Endothelial cell of hepatic sinusoid (primary cell): Measurements from ENCODE around the gene PDLIM1.

Source experiments
- in situ Hi-C: cut with HindIII; loops from 2 replicates; pipeline ENCODE4 v1.10.0; 2017; ENCODE audit warnings: low sequenced_read_pairs

The PDLIM1 gene

DNA sequence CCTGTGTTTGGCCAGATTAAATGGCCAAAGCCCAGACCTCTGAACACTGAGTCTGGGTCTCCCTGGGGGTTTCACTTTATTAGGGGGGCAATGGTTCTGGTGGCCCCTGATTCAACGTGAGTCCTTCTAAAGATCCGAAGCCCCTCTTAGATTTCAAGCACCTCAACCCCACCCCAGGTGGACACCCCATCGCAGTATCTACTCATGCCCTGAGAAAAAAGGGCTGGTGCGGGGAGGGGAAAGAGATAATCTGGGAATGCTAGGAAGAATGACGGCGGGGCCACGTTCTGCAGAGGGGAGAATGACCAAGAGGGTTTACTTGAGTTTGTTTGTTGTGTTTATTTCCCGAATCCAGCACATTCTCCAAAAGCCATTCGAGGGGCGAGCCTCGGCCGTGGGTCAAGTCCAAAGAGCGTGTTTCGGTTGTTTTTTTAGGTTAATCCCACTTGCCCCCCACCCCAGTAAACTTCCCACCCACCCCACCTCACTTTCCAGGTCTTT is 832 bp downstream of the PDLIM1 start:
- in situ Hi-C loops: no loop called here

DNA sequence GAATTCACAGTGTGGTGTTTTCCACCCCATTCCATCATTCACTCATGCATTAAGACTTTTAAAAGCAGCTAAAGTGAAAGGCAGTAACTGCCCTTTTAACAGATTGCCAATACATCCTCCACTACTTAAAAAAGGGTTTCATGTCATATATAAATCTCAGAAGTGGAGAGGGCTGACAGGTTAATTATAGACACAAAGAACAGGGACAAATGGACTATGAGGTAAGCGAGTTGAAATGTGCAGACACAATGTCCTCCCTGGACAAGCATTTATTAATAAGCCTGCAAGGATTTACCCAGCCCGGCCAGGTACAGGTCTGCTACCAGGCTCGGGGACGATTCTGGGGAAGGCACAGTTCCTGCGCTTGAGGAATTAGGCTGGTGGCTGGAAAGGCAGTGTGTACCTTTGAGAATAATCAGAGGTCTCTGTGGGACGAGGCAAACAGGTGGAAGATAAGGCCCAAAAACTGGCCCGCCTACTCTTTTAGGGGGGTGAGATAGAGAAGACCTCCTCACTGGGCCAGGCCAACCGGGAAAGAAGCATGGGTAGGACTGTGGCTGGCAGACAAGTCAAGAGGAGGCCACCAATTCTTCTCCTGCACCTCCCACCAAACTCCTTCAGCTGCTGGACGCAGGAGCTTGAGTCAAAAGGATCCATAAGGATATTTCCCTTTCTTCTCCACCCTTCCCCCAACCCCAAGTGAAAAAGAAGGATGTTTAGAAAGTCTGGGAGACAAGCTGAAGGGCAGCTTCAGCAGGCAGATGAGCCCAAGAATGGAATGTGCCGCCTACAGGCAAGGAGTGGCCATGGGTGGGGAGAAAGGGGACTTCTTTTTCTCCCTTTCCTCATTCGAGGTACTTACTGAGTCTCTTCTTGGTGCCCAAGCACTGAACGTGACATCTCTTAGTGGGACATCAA is 1.5 kb downstream of the PDLIM1 start:
- in situ Hi-C loops: no loop called here

DNA sequence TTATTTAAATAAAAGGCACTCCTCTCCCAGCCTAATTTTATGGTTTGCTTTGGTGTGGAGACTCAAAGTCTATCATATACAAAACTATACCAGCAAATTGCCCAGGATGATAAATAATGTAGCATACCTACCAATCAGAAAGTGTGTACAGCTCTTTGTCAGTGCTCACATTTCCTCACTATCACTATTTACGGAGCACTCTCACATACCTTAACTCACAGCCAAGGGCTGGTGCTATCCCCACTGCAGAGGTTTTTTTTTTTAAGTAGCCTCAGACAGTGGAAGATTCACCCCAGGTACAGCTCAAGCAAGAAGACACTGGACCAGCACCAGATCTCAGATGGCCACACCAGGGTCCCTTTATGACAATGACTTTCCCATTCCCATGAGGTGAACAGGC is 2.5 kb downstream of the PDLIM1 start:
- in situ Hi-C loops: no loop called here

DNA sequence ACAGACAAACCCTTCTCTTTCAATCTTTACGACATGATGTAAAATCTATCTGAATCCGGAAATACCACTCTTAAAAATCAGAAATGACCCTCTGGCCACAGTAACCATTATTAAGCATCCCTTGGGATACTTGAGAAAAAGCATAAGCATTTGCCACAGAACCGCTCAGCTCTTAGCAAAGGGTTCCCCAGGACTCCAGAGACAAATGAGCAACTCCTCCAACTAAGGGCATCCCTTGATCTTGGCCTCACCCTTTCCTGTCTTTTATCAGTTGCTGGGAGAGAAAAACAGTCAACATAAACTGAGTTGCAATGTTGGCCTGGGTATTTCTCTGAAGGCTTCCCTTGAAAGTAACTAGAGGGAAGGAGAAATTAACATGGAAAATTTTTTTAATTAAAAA is 3.5 kb downstream of the PDLIM1 start:
- in situ Hi-C loops: no loop called here

DNA sequence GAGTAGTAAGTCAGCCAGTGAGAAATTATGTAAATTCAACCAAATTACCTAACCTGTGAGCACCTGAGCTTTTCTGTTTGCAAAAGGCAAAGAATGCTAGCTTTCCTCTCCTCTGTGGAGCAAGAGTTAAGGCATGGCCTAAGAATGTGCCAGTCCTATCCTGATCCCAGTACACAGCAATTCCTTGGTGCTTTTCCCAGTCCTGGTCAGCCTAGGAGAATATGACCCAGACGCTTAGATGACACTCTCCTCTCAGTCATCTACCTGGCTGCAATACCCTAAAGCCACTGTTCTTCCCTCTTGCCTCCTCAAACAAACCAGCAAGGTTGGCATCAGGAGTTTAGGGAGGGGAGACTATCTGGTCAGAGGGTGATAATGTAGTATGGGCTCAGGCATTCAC is 4.1 kb downstream of the PDLIM1 start:
- in situ Hi-C loops: no loop called here

DNA sequence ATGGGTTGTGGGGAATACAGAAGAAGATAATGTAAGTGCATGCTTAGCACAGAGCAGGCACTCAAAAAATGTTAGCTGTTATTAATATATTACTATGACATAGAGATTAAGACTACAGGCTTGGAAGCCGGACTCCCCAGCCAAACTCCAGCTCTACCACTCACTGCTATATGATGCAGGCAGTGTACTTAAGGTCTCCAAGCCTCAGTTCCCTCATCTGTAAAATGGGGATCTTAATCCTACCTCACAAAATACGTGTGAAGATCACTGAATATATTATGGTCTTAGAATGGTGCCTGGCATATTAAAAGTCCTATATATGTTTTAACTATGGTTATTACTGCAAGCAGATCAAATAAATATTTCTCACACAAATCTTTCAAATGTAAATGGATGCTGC is 5.2 kb downstream of the PDLIM1 start:
- in situ Hi-C loops: no loop called here

DNA sequence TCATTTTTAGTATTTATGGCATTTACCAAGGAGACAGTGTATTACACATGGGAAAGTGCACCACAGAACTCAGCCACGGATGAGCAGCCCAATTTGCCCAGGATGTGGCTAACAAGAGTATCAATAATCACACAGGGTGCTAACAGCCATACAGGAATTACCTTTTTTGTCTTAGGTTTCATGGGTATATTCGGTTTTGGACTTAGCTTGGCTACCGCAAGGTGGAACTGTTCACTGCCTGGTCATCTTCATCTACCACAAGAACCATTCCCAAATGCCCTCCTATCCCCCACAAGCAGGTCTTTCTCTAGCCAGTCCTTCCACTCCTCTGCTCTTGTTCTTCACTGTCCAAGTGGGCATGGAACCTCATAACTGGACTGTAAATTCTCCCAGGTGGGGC is 6.0 kb downstream of the PDLIM1 start:
- in situ Hi-C loops: no loop called here

DNA sequence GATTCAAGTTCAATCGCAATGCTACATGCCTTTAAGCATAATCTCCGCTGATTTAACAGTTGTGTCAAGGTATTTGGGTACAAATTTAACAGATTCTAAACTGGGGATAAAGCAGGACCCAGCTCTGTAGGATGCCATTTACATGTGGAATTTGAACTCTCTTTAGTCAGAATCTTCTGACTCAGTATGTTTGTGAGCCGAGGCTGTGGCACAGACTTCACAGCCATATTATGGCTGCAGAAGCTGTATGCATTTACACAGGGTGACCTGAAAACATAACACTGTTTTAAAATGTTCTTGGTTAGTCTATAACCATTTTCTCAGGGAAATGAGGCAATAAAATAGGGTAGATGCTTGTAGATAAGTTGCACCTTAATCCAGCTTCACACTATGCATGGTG is 8.7 kb downstream of the PDLIM1 start:
- in situ Hi-C loops: no loop called here

DNA sequence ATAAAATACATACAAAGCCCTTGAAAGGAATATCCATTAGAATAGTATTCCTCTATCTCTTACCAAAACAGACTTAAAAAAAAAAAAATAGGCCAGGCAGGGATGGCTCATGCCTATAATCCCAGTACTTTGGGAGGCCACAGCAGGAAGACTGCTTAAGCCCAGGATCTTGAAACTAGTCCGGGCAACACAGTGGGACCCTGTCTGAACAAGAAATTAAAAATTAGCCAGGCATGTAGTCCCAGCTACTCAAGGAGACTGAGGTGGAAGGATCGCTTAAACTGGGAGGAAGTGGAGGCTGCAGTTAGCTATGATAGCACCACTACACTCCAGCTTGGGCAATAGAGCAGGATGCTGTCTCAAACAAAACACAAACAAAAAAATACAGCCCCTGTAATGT is 9.6 kb downstream of the PDLIM1 start:
- in situ Hi-C loops: no loop called here

DNA sequence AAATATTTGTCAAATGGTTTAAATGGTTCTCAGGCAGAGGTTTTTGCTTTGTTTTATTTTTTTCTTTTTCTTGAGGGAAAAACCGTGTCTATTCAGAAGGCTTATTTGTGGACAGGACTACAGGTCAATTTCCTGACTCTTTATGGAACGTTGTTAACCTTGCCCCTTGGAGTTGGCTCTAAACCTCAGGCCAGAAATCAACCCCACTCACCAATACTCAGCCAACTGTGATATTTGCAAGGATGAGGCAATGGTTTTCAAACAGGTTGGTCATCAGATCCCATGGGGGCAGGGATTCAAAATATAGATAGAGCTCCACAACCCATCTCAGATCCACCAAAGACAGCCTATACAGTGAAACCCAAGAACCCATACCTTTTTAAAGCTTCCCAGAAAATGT is 10.2 kb downstream of the PDLIM1 start:
- in situ Hi-C loops: no loop called here

DNA sequence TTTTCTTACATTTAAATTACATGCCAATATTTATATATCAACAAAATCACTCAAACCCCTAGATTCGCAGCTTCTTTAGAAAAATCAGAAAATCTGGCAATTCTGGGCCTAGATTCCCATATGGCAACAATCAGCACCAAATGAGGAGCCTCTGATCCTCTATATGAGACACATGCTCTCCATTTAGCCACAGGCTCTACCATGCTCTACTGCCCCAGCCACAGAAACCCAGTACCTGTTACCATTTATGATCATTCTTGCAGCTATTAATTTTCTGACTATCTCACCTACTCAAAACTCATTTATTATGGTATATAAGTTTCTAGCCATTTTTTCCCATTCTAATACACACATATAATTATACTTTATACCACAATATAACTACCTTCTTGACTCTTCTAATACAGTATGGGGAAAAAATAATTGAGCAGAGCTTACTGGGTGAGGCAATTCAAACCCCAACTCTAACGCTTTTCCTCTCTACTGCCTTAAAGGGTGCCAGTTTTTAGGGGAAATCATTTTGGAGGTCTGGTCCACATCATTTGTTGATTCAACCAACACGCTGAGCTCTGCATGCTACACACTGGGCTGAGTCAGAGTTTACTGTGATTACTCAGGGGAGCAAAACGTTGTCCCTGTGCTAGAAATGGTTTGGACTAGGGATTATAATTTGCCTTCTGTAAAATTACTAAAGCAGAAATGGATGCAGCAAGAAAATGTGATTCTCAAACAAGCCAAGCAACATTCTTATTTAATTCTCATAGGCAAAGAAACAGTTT is 11.6 kb downstream of the PDLIM1 start:
- in situ Hi-C loops: no loop called here

DNA sequence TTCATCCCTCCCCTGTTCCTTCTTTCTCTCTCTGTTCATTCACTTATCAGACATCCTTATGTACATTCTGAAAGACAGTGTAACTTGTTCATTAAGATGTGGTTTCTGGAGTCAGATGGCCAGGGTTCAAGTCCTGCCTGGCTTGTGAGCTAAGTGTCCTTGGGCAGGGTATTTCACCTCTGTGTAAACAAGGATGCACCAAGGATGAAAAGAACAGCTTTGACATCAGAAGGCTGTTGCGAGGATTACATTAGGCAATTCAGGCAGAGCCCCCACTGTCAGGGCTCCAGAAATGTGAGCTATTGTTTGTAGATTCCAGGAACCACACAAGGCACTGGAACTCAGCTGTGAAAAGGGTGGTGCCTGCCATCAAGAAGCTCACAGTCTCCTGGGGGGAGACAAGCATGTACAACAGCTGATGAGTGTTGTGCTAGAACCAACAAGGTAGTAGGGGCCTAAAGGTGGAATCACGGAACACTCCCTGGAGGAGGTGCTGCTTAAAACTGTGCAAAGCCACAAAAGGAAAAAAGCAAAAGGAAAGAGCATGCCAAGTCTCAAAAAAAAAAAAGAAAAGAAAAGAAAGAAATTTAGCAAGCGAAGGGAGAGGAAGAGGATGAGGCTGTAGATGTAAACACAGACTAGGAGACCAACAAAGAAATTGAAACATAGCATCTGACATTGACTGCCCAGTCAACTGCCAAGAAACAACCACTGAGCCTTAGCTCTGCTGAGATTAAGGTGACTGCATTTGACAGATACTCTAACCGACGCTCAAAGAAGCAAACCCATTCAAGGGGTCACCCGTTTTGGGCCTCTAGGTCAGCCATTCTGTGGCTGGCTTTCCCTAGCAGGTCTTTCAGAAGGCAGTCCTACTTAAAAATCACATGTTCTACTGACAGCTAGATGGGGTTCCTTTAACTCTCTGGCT is 12.5 kb downstream of the PDLIM1 start:
- in situ Hi-C loops: no loop called here

DNA sequence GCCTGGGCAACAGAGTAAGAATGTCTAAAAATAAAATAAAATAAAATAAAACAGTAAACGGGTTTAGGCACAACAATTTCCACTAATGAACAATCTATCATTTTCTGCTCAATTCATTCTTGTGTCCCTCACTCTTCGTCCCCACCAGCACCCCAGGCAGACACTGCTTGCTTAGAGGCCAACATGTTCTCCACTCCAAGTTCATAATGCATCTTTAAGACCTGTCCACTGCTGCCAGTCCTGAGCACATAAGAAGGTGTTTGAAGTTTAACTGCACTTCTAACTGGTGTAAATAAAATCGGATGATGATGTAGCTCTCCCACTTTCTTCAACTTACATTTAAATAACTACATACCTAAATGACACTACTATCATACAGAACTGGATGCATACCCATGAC is 13.2 kb downstream of the PDLIM1 start:
- in situ Hi-C loops: no loop called here

DNA sequence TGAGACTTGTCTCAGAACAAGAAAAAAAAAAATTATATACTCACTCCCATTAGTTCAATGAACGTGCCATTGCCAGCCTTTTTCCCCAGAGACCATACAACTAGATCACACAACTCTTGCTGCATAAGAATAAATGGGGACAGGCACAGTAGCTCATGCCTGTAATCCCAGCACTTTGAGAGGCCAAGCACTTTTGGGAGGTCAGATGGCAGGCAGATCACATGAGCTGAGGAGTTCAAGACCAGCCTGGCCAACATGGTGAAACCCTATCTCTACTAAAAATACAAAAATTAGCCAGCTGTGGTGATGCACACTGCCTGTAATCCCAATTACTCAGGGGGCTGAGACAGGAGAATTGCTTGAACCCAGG is 13.6 kb downstream of the PDLIM1 start:
- in situ Hi-C loops: no loop called here

DNA sequence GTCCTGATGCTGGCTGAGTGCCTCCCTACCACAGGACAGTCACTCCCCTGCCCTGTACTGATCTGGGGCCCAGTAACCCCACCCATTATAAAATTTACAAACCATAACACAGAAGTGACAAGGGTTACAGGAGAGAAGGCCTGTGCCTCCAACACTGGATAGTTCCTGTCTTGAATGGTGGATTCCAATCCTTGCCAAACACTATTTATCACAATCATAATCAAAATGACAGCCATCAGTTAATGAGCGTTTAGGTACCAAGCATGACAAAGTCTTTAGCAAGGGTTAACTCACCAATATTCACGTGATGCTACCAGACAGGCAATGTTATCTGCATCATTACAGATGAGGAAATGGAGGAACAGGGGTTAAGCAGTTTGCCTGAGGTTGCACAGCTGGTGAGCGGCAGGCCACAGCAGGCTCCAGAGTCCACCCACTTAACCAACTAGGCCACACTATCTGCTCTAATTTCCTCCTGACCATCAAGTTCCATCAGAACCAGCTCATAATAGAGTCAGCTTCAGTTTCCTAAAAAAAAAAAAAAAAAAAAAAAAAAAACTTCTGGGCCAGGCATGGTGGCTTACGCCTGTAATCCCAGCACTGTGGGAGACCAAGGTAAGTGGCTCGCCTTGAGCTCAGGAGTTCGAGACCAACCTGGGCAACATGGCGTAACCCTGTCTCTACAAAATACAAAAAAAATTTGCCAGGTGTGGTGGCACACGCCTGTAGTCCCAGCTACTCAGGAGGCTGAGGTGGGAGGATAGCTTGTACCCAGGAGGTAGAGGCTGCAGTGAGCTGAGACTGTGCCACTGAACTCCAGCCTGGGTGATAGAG is 14.2 kb downstream of the PDLIM1 start:
- in situ Hi-C loops: no loop called here

DNA sequence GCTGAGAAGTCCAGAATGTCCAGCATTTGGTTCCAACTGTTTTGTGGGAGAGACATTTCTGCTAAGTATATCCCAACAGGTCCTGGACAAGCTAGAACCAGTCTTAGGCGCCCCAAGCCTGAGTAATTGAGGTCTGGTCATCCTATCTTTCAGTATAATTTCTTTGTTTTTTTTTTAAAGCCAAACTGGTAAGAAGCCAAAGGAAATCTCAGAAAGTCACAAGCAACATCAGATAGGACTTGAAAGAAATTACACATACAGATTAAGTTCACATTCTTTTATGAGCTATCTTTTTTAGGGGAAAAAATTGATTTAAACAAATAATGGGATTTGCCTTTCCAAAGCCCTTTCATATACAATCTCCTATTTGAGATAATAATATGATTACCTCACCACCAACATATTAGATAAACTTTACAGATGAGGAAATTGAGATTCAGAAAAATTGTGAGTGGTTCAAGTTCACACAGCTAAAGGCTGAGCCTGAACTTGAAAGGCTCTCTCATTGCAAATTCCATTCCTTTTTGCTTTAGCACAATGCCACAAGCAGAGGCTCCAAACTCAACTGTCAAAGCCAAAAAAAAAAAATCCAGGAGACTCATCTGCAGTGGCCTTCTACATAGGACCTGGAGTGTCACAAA is 15.0 kb downstream of the PDLIM1 start:
- in situ Hi-C loops: no loop called here

DNA sequence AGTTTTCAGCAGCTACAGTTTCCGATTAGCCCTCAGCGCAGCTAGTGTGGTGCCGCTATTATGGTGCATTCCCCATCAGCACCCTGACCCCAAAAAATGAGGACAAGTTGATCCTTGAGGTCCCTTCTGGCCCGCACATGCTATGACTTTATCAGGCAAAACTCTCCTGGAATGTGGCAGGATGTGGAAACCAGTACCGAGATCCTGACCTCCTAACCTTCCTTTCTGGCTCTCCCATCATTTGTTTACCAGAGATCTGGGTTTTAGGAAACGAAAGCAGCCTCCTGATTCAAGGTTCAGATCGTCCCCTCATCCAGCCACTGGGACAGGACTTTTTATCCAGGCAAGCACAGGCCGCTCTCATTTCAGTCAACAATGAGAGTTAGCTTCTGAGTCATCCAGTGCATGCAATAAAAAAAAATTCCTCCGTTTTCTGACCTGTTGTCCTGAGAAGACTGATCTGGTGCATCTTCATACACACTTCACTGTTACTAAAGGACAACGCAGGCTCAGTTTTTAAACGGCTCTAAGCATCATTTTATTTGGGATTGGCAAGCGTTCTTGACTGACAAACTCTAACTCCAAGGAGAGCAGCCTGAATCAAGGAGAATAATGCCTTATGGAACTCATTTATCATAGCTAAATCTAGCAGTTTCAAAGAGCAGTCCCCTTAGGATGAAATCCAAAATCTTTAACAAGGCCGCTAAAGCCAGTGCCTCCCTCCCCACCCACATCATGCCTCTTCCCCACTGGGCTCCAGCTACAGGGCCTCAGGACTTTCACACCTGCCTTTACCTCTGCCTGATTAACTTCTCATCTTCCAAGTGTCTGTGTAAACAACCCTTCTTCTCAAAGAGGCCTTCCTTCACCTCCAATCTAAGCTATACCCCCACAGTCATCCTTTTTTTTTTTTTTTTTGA is 17.1 kb downstream of the PDLIM1 start:
- in situ Hi-C loops: no loop called here

DNA sequence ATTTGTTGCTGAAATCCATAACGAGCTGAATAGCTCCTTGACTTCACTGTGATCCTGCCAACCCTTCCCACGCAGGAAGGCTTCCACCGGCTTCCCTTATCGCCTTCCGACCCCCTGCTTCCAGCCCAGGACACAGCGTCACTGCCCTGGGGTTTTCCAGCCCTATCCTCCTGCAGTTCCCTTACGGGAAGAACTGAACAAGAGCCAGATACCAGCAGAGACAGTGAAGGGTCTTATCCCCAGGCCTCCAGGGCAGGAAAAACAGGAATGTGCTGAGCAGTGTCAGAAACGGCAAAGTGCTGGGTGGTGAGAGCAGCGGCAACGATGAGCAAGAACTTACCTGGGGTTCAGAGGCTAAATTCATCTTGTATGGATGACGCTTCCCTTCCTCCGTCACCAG is 22.4 kb downstream of the PDLIM1 start:
- in situ Hi-C loops: no loop called here

DNA sequence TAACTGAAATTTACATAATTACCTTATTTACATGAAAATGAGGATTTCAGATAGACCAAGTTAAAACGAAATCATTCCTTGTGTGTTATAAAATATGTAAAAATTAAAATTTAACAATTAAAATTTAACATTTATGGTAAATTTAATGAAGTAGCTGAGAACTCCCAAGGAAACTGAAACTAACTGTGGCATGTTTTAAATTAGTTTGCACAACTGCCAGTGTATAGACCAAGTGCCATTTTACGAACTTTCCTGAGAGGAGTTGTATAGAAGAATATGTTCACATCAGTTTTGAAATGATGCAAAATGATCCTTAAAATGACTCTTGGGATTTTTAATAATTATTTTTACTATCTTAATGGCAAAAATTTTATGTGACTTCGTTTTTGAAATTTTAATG is 23.6 kb downstream of the PDLIM1 start:
- in situ Hi-C loops: no loop called here
